Measurements from ENCODE around the gene LETMD1.

DNA sequence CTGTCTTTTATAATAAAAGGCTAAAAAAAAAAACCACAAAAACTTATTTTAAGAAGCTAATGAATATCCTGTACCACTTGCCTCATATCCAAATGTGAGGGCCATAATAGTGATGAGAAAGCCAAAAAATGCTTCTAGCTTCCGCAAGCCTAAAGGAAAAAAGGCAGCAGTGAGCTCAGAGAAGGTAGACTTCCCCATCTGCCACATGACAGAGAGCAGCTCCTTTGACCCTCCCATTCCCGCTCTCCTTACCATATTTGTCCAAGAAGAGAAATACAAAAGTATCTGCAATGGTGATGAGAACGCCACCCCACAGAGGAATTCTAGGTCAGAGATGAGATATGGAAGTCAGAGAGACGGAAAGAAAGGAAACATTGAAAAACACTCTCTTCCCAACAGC is 49.0 kb upstream of the LETMD1 start:
- no peak for TF ChIP-seq POLR2A (IDR thresholded peaks at IDR 0.05)
- TF ChIP-seq, protein P1, sequence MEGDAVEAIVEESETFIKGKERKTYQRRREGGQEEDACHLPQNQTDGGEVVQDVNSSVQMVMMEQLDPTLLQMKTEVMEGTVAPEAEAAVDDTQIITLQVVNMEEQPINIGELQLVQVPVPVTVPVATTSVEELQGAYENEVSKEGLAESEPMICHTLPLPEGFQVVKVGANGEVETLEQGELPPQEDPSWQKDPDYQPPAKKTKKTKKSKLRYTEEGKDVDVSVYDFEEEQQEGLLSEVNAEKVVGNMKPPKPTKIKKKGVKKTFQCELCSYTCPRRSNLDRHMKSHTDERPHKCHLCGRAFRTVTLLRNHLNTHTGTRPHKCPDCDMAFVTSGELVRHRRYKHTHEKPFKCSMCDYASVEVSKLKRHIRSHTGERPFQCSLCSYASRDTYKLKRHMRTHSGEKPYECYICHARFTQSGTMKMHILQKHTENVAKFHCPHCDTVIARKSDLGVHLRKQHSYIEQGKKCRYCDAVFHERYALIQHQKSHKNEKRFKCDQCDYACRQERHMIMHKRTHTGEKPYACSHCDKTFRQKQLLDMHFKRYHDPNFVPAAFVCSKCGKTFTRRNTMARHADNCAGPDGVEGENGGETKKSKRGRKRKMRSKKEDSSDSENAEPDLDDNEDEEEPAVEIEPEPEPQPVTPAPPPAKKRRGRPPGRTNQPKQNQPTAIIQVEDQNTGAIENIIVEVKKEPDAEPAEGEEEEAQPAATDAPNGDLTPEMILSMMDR (IDR thresholded peaks at IDR 0.05): no peak

Data from heart left ventricle (tissue), 13 donors.